ENCODE measurements around the gene ATRIP.

DNA sequence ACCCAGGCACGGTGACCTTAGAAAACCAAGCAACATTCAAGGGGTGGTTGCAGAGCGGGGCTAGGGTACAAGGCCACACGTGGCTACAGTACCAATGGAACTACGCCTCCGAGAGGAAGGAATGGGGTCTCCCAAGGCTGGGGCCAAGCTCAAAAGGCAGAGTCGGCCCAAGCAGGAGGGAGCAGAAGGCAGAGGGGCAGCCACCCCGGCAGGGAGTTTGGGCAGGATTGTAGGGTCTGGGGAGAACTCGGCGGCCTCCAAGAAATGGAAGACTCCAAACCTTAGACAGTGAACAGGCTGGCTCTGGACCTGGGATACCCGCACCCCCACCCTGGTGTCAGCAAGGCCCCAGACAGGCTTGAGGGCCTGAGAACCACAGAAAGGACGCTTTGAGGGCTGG is 28.7 kb downstream of the ATRIP start:
- TF ChIP-seq EZH2 (IDR thresholded peaks at IDR 0.05; ENCODE audit: insufficient read depth, poor library complexity, severe bottlenecking) (no peak), EZH2phosphoT487 (IDR thresholded peaks at IDR 0.05; ENCODE audit: insufficient read depth, low read depth) (no peak)
